OCI-LY3 (cell line): ENCODE results near the gene RUNX3.
A peak's percentile ranks its signal among the peaks of the same experiment; 100 is the strongest.

ENCODE experiments used
- H2AFZ ChIP-seq: fragments of 200-600, 300-600 bp; shearing (Covaris generic); 2 replicates; pipeline ENCODE4 v1.6.0; 2014; ENCODE audit warnings: antibody characterized with exemption, low read depth, low read length
- H3K27ac ChIP-seq: fragments of 200-600, 300-600 bp; sonication (generic); 2 replicates; pipeline ENCODE4 v1.5.1; 2014; ENCODE audit warnings: mild to moderate bottlenecking, low read length, moderate library complexity, mixed read lengths
- H3K27me3 ChIP-seq: fragments of 200-600, 300-600 bp; sonication (generic); 2 replicates; pipeline ENCODE4 v1.6.1; 2014; ENCODE audit warnings: low read depth, low read length, mixed read lengths
- H3K36me3 ChIP-seq: fragments of 200-600, 300-600 bp; sonication (generic); replicated peaks from 2 replicates; pipeline ENCODE3; 2014; ENCODE audit warnings: low read depth, low read length, mixed read lengths
- H3K4me1 ChIP-seq: fragments of 300-600, 200-600 bp; sonication (generic); 2 replicates; pipeline ENCODE4 v1.6.1; 2014; ENCODE audit warnings: low read length, mixed read lengths
- H3K4me2 ChIP-seq: fragments of 200-600, 300-600 bp; sonication (generic); 2 replicates; pipeline ENCODE4 v1.6.1; 2014; ENCODE audit warnings: low read length, mixed read lengths
- H3K4me3 ChIP-seq: fragments of 300-600, 200-600 bp; sonication (generic); 2 replicates; pipeline ENCODE4 v1.5.1; 2014; ENCODE audit warnings: antibody characterized with exemption, mild to moderate bottlenecking, low read length, moderate library complexity
- H3K79me2 ChIP-seq: fragments of 300-600, 200-600 bp; shearing (Covaris generic); 2 replicates; pipeline ENCODE4 v1.6.1; 2014; ENCODE audit warnings: mild to moderate bottlenecking, low read length, mixed read lengths
- H3K9ac ChIP-seq: fragments of 300-600, 200-600 bp; shearing (Covaris generic); 2 replicates; pipeline ENCODE4 v1.6.0; 2014; ENCODE audit warnings: mild to moderate bottlenecking, low read length, moderate library complexity
- H3K9me3 ChIP-seq: fragments of 200-600, 300-600 bp; shearing (Covaris generic); 2 replicates; pipeline ENCODE4 v1.6.1; 2014; ENCODE audit warnings: low read length, mixed read lengths; ENCODE audit not compliant: insufficient read depth
- H4K20me1 ChIP-seq: fragments of 200-600, 300-600 bp; sonication (generic); 2 replicates; pipeline ENCODE4 v1.6.1; 2016; ENCODE audit warnings: low read length, mixed read lengths; ENCODE audit not compliant: insufficient read depth
- CTCF ChIP-seq: fragments of 200-600, 300-600 bp; sonication (generic); IDR thresholded peaks from 2 replicates; pipeline ENCODE4 v1.5.1; 2014; ENCODE audit warnings: antibody characterized with exemption, low read length, low read depth
- EZH2phosphoT487 ChIP-seq: fragments of 200-600 bp; shearing (Covaris generic); IDR thresholded peaks from 2 replicates; pipeline ENCODE4 v1.6.1; 2018; ENCODE audit warnings: antibody characterized with exemption, mixed run types, low read depth

RUNX3 gene

GRCh38 chr1:24961961-24962861 lies 32.1 kb upstream of the RUNX3 start:
- TF ChIP-seq CTCF (no peak), EZH2phosphoT487 (no peak)
- no peaks in the 10 kb centered on the region for H3K9me3 ChIP-seq
- no peak overlapping the region for H3K27ac ChIP-seq
- H3K4me3 ChIP-seq = no peak overlapping the region
- no peaks in the 10 kb centered on the region for H4K20me1 ChIP-seq
- no peak overlapping the region for H3K4me2 ChIP-seq
- no peaks in the 10 kb centered on the region for H3K36me3 ChIP-seq
- no peaks in the 10 kb centered on the region for H3K27me3 ChIP-seq
- H3K4me1 ChIP-seq = peaks cover 53% of the 10 kb centered on the region
- H3K9ac ChIP-seq = no peak overlapping the region
- no peaks in the 10 kb centered on the region for H3K79me2 ChIP-seq
- H2AFZ ChIP-seq = no peak overlapping the region

GRCh38 chr1:24961334-24961733 lies 31.3 kb upstream of the RUNX3 start:
- Histone ChIP-seq H3K9ac (no peak overlapping the region), H3K9me3 (no peaks in the 10 kb centered on the region), H3K79me2 (no peaks in the 10 kb centered on the region), H3K27me3 (no peaks in the 10 kb centered on the region), H4K20me1 (no peaks in the 10 kb centered on the region), H3K4me3 (no peak overlapping the region), H2AFZ (no peak overlapping the region), H3K27ac (no peak overlapping the region), H3K36me3 (no peaks in the 10 kb centered on the region), H3K4me2 (no peak overlapping the region), H3K4me1 (peaks cover 53% of the 10 kb centered on the region)
- no peak for TF ChIP-seq EZH2phosphoT487
- no peak for TF ChIP-seq CTCF

- no peaks in the 10 kb centered on the region for H3K79me2 ChIP-seq
- no peak overlapping the region for H3K4me2 ChIP-seq
- no peak overlapping the region for H2AFZ ChIP-seq
- H3K4me1 ChIP-seq = peaks cover 53% of the 10 kb centered on the region
- no peak overlapping the region for H3K4me3 ChIP-seq
- no peak overlapping the region for H3K27ac ChIP-seq
- TF ChIP-seq EZH2phosphoT487 = no peak
- peak; percentile 35 for TF ChIP-seq CTCF
- no peak overlapping the region for H3K9ac ChIP-seq
- H3K27me3 ChIP-seq = no peaks in the 10 kb centered on the region
- no peaks in the 10 kb centered on the region for H3K9me3 ChIP-seq
- no peaks in the 10 kb centered on the region for H4K20me1 ChIP-seq
- no peaks in the 10 kb centered on the region for H3K36me3 ChIP-seq
These were observed 30.2 kb upstream of the RUNX3 start for GRCh38 chr1:24960071-24960801.

GRCh38 chr1:24959623-24959975 lies 29.5 kb upstream of the RUNX3 start:
- H3K9ac ChIP-seq = no peak overlapping the region
- H4K20me1 ChIP-seq = no peaks in the 10 kb centered on the region
- no peak for TF ChIP-seq CTCF
- no peak for TF ChIP-seq EZH2phosphoT487
- no peaks in the 10 kb centered on the region for H3K27me3 ChIP-seq
- no peaks in the 10 kb centered on the region for H3K9me3 ChIP-seq
- H3K36me3 ChIP-seq = no peaks in the 10 kb centered on the region
- H3K4me2 ChIP-seq = no peak overlapping the region
- H2AFZ ChIP-seq = no peak overlapping the region
- H3K4me1 ChIP-seq = peaks cover 53% of the 10 kb centered on the region
- H3K27ac ChIP-seq = no peak overlapping the region
- no peaks in the 10 kb centered on the region for H3K79me2 ChIP-seq
- no peak overlapping the region for H3K4me3 ChIP-seq
